Smooth muscle cell (in vitro differentiated cells): ENCODE results near the gene EFCAB9. TPM values are rescaled to one million over a fixed set of nuclear protein-coding genes. Genes with fewer than 3 reads are reported as not detected.
"Not testable (repeated sequence)": the region's sequence is repeated elsewhere in the genome, so short reads cannot be mapped to it uniquely, and the experiment has no call there.

ENCODE experiments used
- DNase-seq: peaks from one replicate; lab custom pipeline; 2025; ENCODE audit not compliant: unreplicated experiment; lab: John Stamatoyannopoulos, UW
- H2AFZ ChIP-seq: fragments of 200-600 bp; sonication (generic); 2 replicates; pipeline ENCODE4 v1.6.0; 2016; ENCODE audit warnings: antibody characterized with exemption, low read depth, mild to moderate bottlenecking
- H3F3A ChIP-seq: fragments of 200-600 bp; sonication (generic); 2 replicates; pipeline ENCODE4 v1.6.0; 2017; ENCODE audit warnings: antibody characterized with exemption, low read depth
- H3K27ac ChIP-seq: fragments of 200-600 bp; sonication (generic); 2 replicates; pipeline ENCODE4 v1.5.1; 2016; ENCODE audit warnings: low read depth, mild to moderate bottlenecking
- H3K27me3 ChIP-seq: fragments of 200-600 bp; sonication (generic); 2 replicates; pipeline ENCODE4 v1.6.1; 2016; ENCODE audit warnings: low read depth, mild to moderate bottlenecking
- H3K36me3 ChIP-seq: fragments of 200-600 bp; sonication (generic); 2 replicates; pipeline ENCODE4 v1.5.1; 2016; ENCODE audit warnings: low read depth
- H3K4me1 ChIP-seq: fragments of 200-600 bp; sonication (generic); 2 replicates; pipeline ENCODE4 v1.5.1; 2016; ENCODE audit warnings: low read depth
- H3K4me2 ChIP-seq: fragments of 200-600 bp; sonication (generic); 2 replicates; pipeline ENCODE4 v1.6.0; 2016; ENCODE audit warnings: mild to moderate bottlenecking
- H3K4me3 ChIP-seq: fragments of 200-600 bp; sonication (generic); 2 replicates; pipeline ENCODE4 v1.5.1; 2016; ENCODE audit warnings: mild to moderate bottlenecking
- H3K79me2 ChIP-seq: fragments of 200-600 bp; sonication (generic); 2 replicates; pipeline ENCODE4 v1.6.0; 2016; ENCODE audit warnings: low read depth, mild to moderate bottlenecking
- H3K9ac ChIP-seq: fragments of 200-600 bp; sonication (generic); 2 replicates; pipeline ENCODE4 v1.6.0; 2016; ENCODE audit warnings: low read depth
- H3K9me3 ChIP-seq: fragments of 200-600 bp; sonication (generic); replicated peaks from 2 replicates; pipeline ENCODE4 v1.5.1; 2016; ENCODE audit warnings: low read depth
- H4K20me1 ChIP-seq: fragments of 200-600 bp; sonication (generic); 2 replicates; pipeline ENCODE4 v1.6.0; 2016; ENCODE audit warnings: low read depth
- WGBS: methylation state at CpG from one replicate; pipeline ENCODE4 v1.1.7; 2016; ENCODE audit warnings: low lambda C conversion rate; 5-methylcytosine and 5-hydroxymethylcytosine counted together
- polyA plus RNA-seq: library from polyadenylated mRNA; unstranded; fragments of >200 nt; fragmentation: Nextera tagmentation; extraction: Ambion mirVana; gene quantifications from 2 replicates; pipeline ENCODE4 v1.2.1, GENCODE V29; 2016
- total RNA-seq: library from RNA; depleted of rRNA; stranded (reverse); fragments of >200 nt; gene quantifications from 2 replicates; pipeline ENCODE4 v1.2.3, GENCODE V29; 2014
- TF ChIP-seq, protein P1 (sequence below): fragments of 200-600 bp; sonication (generic); IDR thresholded peaks from 2 replicates; pipeline ENCODE4 v1.5.1; 2017; ENCODE audit warnings: borderline replicate concordance, mild to moderate bottlenecking, antibody characterized with exemption; ENCODE audit not compliant: insufficient read depth, poor library complexity, severe bottlenecking

The EFCAB9 gene
- total and polyA plus RNA-seq, 2 experiments from 2014 or later = not detected

DNA sequence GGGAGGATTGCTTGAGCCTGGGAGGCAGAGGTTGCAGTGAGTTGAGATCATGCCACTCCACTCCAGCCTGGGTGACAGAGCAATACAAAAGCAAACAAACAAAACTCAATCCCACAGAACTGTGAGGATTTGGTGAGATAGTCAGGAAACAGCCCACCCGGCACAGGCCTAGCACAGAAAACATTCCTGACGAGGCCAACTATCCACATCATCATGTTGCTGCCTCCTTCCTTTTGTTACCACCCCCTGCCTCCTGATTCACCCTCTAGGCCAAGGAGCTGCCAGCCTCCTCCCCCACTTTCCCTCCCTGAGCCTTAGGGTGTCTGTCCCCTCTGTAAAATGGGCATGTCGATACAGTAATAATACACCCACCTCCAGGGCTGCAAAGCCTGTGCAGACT is 44.9 kb upstream of the EFCAB9 start:
- Histone ChIP-seq H3K4me2 (no peak overlapping the region), H2AFZ (no peak overlapping the region), H3K4me1 (no peaks in the 10 kb centered on the region), H3K9me3 (no peaks in the 10 kb centered on the region), H3F3A (no peaks in the 10 kb centered on the region), H3K27me3 (no peaks in the 10 kb centered on the region), H3K4me3 (no peak overlapping the region), H3K9ac (no peak overlapping the region), H3K27ac (no peak overlapping the region), H4K20me1 (peaks cover 10% of the 10 kb centered on the region), H3K79me2 (no peaks in the 10 kb centered on the region), H3K36me3 (no peaks in the 10 kb centered on the region)
- TF ChIP-seq, protein P1, sequence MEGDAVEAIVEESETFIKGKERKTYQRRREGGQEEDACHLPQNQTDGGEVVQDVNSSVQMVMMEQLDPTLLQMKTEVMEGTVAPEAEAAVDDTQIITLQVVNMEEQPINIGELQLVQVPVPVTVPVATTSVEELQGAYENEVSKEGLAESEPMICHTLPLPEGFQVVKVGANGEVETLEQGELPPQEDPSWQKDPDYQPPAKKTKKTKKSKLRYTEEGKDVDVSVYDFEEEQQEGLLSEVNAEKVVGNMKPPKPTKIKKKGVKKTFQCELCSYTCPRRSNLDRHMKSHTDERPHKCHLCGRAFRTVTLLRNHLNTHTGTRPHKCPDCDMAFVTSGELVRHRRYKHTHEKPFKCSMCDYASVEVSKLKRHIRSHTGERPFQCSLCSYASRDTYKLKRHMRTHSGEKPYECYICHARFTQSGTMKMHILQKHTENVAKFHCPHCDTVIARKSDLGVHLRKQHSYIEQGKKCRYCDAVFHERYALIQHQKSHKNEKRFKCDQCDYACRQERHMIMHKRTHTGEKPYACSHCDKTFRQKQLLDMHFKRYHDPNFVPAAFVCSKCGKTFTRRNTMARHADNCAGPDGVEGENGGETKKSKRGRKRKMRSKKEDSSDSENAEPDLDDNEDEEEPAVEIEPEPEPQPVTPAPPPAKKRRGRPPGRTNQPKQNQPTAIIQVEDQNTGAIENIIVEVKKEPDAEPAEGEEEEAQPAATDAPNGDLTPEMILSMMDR = no peak
- WGBS = 51% methylated on average over 3 of the region's 3 CpGs
- no peak for DNase-seq

DNA sequence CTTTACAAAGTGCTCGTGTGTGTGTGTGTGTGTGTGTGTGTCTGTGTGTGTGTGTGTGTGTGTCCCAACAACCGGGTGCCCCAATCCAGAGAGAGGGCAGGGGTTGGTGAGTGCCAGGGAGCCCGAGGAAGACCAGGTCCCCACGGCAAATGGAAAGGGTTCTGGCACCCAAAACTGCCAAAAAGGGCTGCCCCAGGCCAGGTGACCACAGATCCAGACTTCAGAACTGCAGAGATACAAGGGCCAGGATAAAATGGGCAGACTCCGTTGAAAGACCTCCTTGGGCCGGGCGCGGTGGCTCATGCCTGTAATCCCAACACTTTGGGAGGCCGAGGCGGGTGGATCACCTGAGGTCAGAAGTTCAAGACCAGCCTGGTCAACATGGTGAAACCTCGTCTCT is 44.5 kb upstream of the EFCAB9 start:
- H3K79me2 ChIP-seq = not testable (repeated sequence)
- 97% methylated on average over 11 of the region's 11 CpGs for WGBS

DNA sequence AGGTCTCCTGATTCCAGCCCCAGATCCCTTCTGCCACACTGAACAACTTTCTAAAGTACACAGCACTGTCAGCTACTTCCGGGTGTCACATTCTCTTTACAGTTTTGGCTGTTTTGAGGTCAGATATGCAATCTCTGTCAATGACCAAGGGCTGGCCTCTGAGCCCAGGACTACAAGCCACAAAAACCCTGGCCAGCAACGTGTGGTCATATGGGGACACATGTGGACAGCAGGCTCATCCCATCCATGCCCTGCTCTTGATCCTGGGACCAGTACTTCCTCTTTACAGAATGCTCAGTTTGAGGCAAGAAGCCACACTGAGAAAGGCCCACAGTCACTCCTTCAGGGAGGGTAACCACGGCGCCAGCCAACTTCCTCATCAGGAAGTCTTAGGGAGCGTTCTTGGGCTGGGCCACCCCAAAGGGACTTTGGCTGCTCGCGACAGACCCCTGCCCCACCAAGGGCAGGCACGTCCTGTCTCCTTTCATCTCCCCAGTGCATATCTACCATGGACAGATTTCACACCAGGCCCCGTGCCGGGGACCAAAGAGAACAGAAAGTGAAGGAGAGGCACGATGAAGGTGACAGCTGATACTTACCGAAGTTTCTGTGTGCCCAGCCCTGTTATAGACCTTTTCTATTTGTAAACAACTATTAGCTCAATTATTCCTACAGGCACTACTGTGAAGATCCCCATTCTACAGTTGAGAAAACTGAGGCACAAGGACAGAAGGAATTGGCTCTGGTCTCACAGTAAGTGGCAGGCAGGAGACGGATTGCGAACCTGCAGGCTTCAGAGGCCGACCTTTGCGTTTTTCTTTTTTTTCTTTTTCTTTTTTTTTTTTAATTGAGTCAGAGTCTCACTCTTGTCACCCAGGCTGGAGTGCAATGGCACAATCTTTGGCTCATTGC is 43.2 kb upstream of the EFCAB9 start:
- H4K20me1 ChIP-seq = peaks cover 3% of the 10 kb centered on the region
- no peak for DNase-seq

More for the DNA sequence above, 44.5 kb upstream of the EFCAB9 start:
- H3K4me3 ChIP-seq, H4K20me1 ChIP-seq, H3F3A ChIP-seq, H3K4me1 ChIP-seq, H3K9ac ChIP-seq, H3K36me3 ChIP-seq, H3K27ac ChIP-seq, H2AFZ ChIP-seq, H3K27me3 ChIP-seq, H3K4me2 ChIP-seq, H3K9me3 ChIP-seq, DNase-seq: not testable (repeated sequence)

DNA sequence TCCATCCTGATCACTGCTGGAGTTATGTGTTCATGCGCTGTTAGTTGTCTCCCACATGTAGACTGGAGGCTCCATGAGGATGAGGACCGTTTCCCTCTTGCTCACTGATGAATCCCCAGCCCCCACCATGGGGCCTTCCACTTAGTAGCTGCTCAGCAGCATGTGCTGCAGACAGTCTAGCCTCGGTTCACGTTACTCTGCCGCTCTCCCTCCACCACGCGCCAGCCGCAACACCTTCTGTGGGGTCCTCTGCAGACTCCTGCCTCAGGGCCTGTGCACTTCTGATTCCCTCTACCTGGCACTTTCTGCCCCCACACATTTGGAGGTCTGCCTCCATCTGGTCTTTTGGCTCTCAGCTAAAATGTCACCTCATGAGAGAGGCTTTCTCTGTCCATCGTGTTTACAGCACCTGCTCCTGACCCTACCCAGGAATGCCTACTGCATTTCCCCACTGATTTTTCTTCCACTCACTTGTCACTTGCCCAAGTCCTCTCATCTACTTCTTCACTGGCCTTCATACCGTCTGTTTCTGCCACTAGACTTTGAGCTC is 42.2 kb upstream of the EFCAB9 start:
- over 99% methylated on average over 10 of the region's 10 CpGs for WGBS
- H3K9me3 ChIP-seq = no peaks in the 10 kb centered on the region

More for the DNA sequence above, 43.2 kb upstream of the EFCAB9 start:
- H3K27me3 ChIP-seq = no peaks in the 10 kb centered on the region
- no peak overlapping the region for H3K4me2 ChIP-seq
- TF ChIP-seq, protein P1 = no peak
- 90% methylated on average over 16 of the region's 16 CpGs for WGBS
- H3F3A ChIP-seq = no peaks in the 10 kb centered on the region
- no peaks in the 10 kb centered on the region for H3K79me2 ChIP-seq
- no peak overlapping the region for H2AFZ ChIP-seq
- H3K9ac ChIP-seq = no peak overlapping the region
- H3K9me3 ChIP-seq = no peaks in the 10 kb centered on the region
- H3K36me3 ChIP-seq = no peaks in the 10 kb centered on the region
- H3K4me3 ChIP-seq = no peak overlapping the region
- H3K4me1 ChIP-seq = no peaks in the 10 kb centered on the region
- H3K27ac ChIP-seq = no peak overlapping the region

More for the DNA sequence above, 42.2 kb upstream of the EFCAB9 start:
- DNase-seq = no peak
- H3K4me2 ChIP-seq = no peak overlapping the region
- H2AFZ ChIP-seq = no peak overlapping the region
- no peaks in the 10 kb centered on the region for H3F3A ChIP-seq
- no peaks in the 10 kb centered on the region for H3K36me3 ChIP-seq
- H3K79me2 ChIP-seq = no peaks in the 10 kb centered on the region
- TF ChIP-seq, protein P1 = no peak
- H3K4me1 ChIP-seq = no peaks in the 10 kb centered on the region
- no peaks in the 10 kb centered on the region for H4K20me1 ChIP-seq
- H3K27ac ChIP-seq = no peak overlapping the region
- no peaks in the 10 kb centered on the region for H3K27me3 ChIP-seq
- H3K4me3 ChIP-seq = no peak overlapping the region
- no peak overlapping the region for H3K9ac ChIP-seq
